Gastroesophageal sphincter (tissue), 3 donors: ENCODE measurements around the gene GRIK1.

Source experiments
- CTCF ChIP-seq, 4 experiments: fragments of 200-600 bp in 2 of 4; fragments of 450-650 bp in 2 of 4; sonication (generic) in 1 of 4; IDR thresholded peaks; one replicate each; pipeline ENCODE4 v1.5.1; 2017 to 2019; ENCODE audit warnings: antibody characterized with exemption in 4 of 4, mild to moderate bottlenecking in 2 of 4, moderate library complexity in 2 of 4
- EP300 ChIP-seq: sonication (generic); formaldehyde crosslinking; IDR thresholded peaks from one replicate; pipeline ENCODE4 v1.6.1; 2017; ENCODE audit warnings: antibody characterized with exemption, mild to moderate bottlenecking
- POLR2A ChIP-seq, 2 donors: fragments of 450-650 bp; IDR thresholded peaks; one replicate each; pipeline ENCODE4 v1.6.1; 2017; ENCODE audit warnings: antibody characterized with exemption in 2 of 2, mild to moderate bottlenecking in 2 of 2, moderate library complexity in 1 of 2
- POLR2AphosphoS5 ChIP-seq: sonication (generic); formaldehyde crosslinking; IDR thresholded peaks from one replicate; pipeline ENCODE4 v1.6.1; 2017; ENCODE audit warnings: antibody characterized with exemption

GRCh38 chr21:29721964-29722363 is 217.8 kb downstream of the GRIK1 start:
- no peak for TF ChIP-seq POLR2A (IDR thresholded peaks at IDR 0.05)
- no peak for TF ChIP-seq CTCF (IDR thresholded peaks at IDR 0.05)
- TF ChIP-seq EP300: no peak
- no peak for TF ChIP-seq POLR2AphosphoS5
